Vagina (tissue), 2 donors: ENCODE measurements around the gene DNAJB1. TPM values are rescaled to one million over a fixed set of nuclear protein-coding genes. Genes with fewer than 3 reads are reported as not detected.

ENCODE experiments used
- DNase-seq, 2 donors: peaks; one replicate each; pipeline ENCODE4 v3.0.0-alpha.2; 2017; ENCODE audit errors: extremely low spot score in 2 of 2
- H3K27ac ChIP-seq: fragments of 200-600 bp; sonication (generic); one replicate; pipeline ENCODE4 v1.5.1; 2019
- H3K27me3 ChIP-seq: fragments of 200-600 bp; sonication (generic); one replicate; pipeline ENCODE4 v1.5.1; 2019
- H3K36me3 ChIP-seq, 2 donors: fragments of 200-600 bp; sonication (generic); one replicate each; pipeline ENCODE4 v1.5.1; 2017 to 2019
- H3K4me1 ChIP-seq: fragments of 200-600 bp; sonication (generic); one replicate; pipeline ENCODE4 v1.5.1; 2019
- H3K4me3 ChIP-seq, 2 donors: fragments of 200-600 bp; sonication (generic); 1 replicate in 1 of 2; 2 replicates in 1 of 2; pipeline ENCODE4 v1.5.1; 2016 to 2019
- H3K9me3 ChIP-seq: fragments of 200-600 bp; sonication (generic); one replicate; pipeline ENCODE4 v1.5.1; 2019
- POLR2A ChIP-seq, 2 donors: fragments of 450-650 bp; IDR thresholded peaks; one replicate each; pipeline ENCODE4 v1.6.1; 2017; ENCODE audit warnings: antibody characterized with exemption in 2 of 2, mild to moderate bottlenecking in 2 of 2, moderate library complexity in 2 of 2
- POLR2AphosphoS5 ChIP-seq, 2 donors: sonication (generic); formaldehyde crosslinking; IDR thresholded peaks; one replicate each; pipeline ENCODE4 v1.9.0; 2017; ENCODE audit warnings: antibody characterized with exemption in 2 of 2, mild to moderate bottlenecking in 2 of 2, low read depth in 1 of 2; ENCODE audit not compliant: insufficient read depth in 1 of 2
- intact Hi-C: fragments of 100-400 bp; cut with DNase I; formaldehyde crosslinking; loops from one replicate; pipeline ENCODE4 v1.15.1; 2023
- total RNA-seq: library from RNA; depleted of rRNA; stranded (reverse); fragments of >200 nt; gene quantifications from one replicate; pipeline ENCODE4 v1.2.3, GENCODE V29; 2016
- TF ChIP-seq, protein P1 (sequence below), 3 experiments: fragments of 450-650 bp in 2 of 3; fragments of 200-600 bp in 1 of 3; sonication (generic) in 1 of 3; IDR thresholded peaks; one replicate each; pipeline ENCODE4 v1.5.1; 2017 to 2019; ENCODE audit warnings: antibody characterized with exemption in 3 of 3, mild to moderate bottlenecking in 2 of 3, moderate library complexity in 2 of 3

The DNAJB1 gene
- total RNA-seq, 1 donor from 2014 or later: 164 TPM

DNA sequence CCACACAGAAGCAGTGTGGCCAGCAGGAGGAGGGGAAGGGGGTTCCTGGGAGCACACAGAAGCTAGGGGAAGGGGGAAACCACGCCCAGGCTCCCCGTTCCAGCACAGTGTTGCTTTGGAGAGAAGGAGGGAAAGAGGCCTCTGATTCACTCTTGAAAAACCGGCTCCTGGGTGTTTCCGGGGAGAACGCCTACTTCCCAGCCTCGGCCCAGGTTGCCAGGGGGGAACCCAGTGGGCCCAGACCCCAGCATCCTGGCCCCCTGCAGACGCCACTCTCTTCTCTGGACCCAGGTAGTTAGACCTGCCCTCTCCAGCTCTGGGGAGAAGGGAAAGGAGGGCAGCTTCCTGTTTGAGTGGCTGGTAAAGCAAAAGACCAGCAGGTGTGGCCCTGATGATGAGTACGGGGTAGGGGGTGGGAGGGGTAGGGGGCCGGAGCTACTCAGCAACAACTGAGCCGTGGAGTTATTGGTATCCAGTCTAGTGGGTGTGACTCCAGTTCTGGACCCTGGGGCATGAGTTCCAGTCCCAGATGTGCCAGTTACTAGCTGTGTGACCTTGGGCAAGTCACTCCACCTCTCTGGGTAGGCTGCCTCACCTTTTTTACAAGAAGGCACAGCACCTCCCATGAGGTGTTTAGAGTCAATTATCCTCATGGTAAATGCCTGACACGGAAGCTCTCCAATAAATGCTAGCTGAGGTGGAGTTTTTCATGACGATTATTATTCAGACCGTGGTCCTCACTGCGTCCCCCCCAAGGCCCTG is 23.1 kb downstream of the DNAJB1 start:
- peaks cover 54% of the 10 kb centered on the region for H3K4me1 ChIP-seq
- TF ChIP-seq, protein P1, sequence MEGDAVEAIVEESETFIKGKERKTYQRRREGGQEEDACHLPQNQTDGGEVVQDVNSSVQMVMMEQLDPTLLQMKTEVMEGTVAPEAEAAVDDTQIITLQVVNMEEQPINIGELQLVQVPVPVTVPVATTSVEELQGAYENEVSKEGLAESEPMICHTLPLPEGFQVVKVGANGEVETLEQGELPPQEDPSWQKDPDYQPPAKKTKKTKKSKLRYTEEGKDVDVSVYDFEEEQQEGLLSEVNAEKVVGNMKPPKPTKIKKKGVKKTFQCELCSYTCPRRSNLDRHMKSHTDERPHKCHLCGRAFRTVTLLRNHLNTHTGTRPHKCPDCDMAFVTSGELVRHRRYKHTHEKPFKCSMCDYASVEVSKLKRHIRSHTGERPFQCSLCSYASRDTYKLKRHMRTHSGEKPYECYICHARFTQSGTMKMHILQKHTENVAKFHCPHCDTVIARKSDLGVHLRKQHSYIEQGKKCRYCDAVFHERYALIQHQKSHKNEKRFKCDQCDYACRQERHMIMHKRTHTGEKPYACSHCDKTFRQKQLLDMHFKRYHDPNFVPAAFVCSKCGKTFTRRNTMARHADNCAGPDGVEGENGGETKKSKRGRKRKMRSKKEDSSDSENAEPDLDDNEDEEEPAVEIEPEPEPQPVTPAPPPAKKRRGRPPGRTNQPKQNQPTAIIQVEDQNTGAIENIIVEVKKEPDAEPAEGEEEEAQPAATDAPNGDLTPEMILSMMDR (IDR thresholded peaks at IDR 0.05): no peak
- TF ChIP-seq POLR2AphosphoS5 (IDR thresholded peaks at IDR 0.05; ENCODE audit: insufficient read depth in 1 of 2, low read depth in 1 of 2) (no peak), POLR2A (IDR thresholded peaks at IDR 0.05) (no peak)

DNA sequence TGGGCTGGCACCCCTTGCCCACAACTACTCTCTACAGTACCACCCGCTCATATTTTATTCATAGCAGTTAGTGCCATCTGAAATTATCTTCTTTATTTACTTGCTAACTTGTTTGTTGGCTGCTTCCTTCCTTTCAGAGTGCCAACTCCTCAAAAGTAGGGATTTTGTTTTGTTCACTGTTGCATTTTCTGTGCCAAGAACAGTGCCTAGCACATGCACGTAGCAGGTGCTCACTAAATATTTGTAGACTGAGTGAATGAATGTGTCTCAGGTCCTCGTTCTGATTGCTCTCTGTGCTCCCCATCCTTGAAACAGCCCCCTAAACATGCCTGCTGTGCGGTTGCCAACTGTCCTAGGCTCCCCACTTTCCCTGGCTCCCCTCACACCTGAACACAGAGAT is 23.8 kb downstream of the DNAJB1 start:
- H3K36me3 ChIP-seq: peaks cover 0 to 17% of the 10 kb centered on the region in 2 donors
- peak overlapping the region; percentile 87 to 88 for H3K4me3 ChIP-seq
- H3K27me3 ChIP-seq: no peaks in the 10 kb centered on the region
- peaks cover 54% of the 10 kb centered on the region for H3K4me1 ChIP-seq
- peak overlapping the region; percentile 77 for H3K27ac ChIP-seq
- intact Hi-C loops: no loop called here
- H3K9me3 ChIP-seq: no peaks in the 10 kb centered on the region
- TF ChIP-seq POLR2AphosphoS5 (IDR thresholded peaks at IDR 0.05; ENCODE audit: insufficient read depth in 1 of 2, low read depth in 1 of 2) (no peak), POLR2A (IDR thresholded peaks at IDR 0.05) (no peak)
- TF ChIP-seq, protein P1 (IDR thresholded peaks at IDR 0.05): no peak
- no peak for DNase-seq

More for the DNA sequence above, 23.1 kb downstream of the DNAJB1 start:
- peak overlapping the region; percentile 87 to 88 for H3K4me3 ChIP-seq
- peaks cover 0 to 11% of the 10 kb centered on the region in 2 donors for H3K36me3 ChIP-seq
- DNase-seq: no peak
- H3K27ac ChIP-seq: peak overlapping the region; percentile 77
- H3K27me3 ChIP-seq: no peaks in the 10 kb centered on the region
- no peaks in the 10 kb centered on the region for H3K9me3 ChIP-seq
- intact Hi-C loops: no loop called here

DNA sequence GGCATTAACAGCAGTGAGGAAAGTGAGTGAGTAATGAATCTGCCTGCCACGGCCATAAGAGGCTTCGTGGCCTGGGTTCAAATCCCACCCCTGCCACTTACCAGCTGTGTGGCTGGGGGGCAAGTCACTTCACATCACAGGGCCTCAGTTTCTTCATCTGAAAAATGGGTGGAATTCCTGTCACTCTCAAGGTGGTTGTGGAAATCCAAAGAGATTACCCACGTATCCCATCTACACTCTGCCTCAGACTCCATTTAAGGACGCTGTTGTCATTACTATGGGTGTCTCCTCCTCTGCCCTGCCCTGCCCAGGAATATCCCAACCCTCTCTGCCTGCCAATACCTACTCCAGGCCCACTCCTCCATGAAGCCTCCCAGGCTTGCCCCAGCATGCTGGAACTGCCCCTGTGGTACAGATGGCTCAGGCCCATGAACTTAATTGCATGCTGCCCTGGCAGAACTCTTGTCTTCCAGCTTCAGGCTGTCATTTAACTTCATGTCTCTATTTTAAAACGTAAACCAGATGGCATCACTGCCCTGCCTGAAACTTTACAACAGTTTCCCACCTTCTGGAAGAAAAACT is 25.4 kb downstream of the DNAJB1 start:
- H3K4me1 ChIP-seq: peaks cover 47% of the 10 kb centered on the region
- peaks cover 0 to 26% of the 10 kb centered on the region in 2 donors for H3K36me3 ChIP-seq
- H3K9me3 ChIP-seq: no peaks in the 10 kb centered on the region
- no peak overlapping the region for H3K27ac ChIP-seq
- TF ChIP-seq POLR2A (IDR thresholded peaks at IDR 0.05): no peak
- TF ChIP-seq POLR2AphosphoS5 (IDR thresholded peaks at IDR 0.05; ENCODE audit: insufficient read depth in 1 of 2, low read depth in 1 of 2): no peak
- TF ChIP-seq, protein P1 (IDR thresholded peaks at IDR 0.05): no peak
- no peak for DNase-seq
- H3K27me3 ChIP-seq: no peaks in the 10 kb centered on the region
- no peak overlapping the region for H3K4me3 ChIP-seq
- intact Hi-C loops: no loop called here

DNA sequence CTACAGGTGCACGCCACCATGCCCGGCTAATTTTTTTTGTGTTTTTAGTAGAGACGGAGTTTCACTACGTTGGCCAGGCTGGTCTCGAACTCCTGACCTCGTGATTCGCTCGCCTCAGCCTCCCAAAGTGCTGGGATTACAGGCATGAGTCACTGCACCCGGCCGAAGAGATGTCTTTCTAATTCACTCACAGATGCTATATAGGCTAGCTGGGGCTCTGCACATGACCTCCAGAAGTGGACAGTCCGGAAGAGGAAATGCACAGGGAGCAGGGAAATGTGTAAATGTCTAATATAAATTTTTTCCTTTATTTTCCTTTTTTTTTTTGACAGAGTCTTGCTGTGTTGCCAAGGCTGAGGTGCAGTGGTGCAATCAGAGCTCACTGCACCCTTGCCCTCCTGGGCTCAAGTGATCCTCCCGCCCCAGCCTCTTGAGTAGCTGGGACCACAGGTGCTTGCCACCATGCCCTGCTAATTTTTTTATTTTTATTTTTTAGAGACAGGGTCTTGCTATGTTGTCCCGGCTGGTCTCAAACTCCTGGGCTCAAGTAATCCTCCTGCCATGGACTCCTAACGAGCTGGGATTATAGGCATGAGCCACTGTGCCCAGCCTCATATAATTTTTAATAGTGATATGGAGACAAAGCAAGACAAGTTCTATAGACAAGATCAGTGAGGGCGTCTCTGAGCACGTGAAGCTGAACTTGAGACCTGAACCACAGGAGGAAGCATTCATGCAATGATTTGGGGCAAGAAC is 30.6 kb downstream of the DNAJB1 start:
- intact Hi-C loops: no loop called here
- no peak for DNase-seq

More for the DNA sequence above, 30.6 kb downstream of the DNAJB1 start:
- Histone ChIP-seq H3K9me3 (no peaks in the 10 kb centered on the region), H3K4me1 (peaks cover 2% of the 10 kb centered on the region), H3K27ac (no peak overlapping the region), H3K4me3 (no peak overlapping the region), H3K36me3 (peaks cover 0 to 50% of the 10 kb centered on the region in 2 donors), H3K27me3 (no peaks in the 10 kb centered on the region)
- TF ChIP-seq, protein P1 (IDR thresholded peaks at IDR 0.05): no peak
- TF ChIP-seq POLR2AphosphoS5 (IDR thresholded peaks at IDR 0.05; ENCODE audit: insufficient read depth in 1 of 2, low read depth in 1 of 2) (no peak), POLR2A (IDR thresholded peaks at IDR 0.05) (no peak)
